ENCODE results near the gene CD48. TPM values are rescaled to one million over a fixed set of nuclear protein-coding genes. Genes with fewer than 3 reads are reported as not detected.
A peak's percentile ranks its signal among the peaks of the same experiment; 100 is the strongest.

Gene CD48
- total RNA-seq, 1 donor from 2014 or later, result 2.4 TPM

DNA sequence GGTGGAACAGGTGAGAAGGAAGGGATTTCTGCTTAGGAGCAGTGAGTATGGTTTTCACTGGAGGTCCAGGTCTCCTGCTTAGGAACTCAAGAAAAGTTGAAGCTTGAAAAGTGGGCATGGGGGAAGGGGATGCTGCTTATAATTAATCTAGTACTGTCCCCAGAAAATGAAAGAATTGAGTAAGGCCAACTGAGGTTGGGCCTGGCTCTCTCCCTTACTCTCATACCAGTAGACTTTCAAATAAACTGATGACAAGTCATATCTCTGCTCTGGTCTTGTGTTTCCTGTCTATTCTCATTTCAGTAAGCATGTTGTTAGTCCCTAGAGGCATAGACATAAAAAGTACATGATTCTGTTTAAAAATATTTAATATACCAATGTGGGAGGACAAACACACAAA lies 26.4 kb downstream of the CD48 start:
- intact Hi-C loops (cut with micrococcal nuclease), result no loop called here
- no peak for ATAC-seq

GRCh38 chr1:160682983-160683865 lies 28.4 kb downstream of the CD48 start:
- no peak for DNase-seq
- no peak for ATAC-seq
- intact Hi-C loops (cut with micrococcal nuclease), result no loop called here

More for the DNA sequence above, 26.4 kb downstream of the CD48 start:
- DNase-seq, result no peak

GRCh38 chr1:160681891-160682140 lies 29.8 kb downstream of the CD48 start:
- DNase-seq (no peak), ATAC-seq (no peak)
- intact Hi-C loops (cut with micrococcal nuclease), result no loop called here

DNA sequence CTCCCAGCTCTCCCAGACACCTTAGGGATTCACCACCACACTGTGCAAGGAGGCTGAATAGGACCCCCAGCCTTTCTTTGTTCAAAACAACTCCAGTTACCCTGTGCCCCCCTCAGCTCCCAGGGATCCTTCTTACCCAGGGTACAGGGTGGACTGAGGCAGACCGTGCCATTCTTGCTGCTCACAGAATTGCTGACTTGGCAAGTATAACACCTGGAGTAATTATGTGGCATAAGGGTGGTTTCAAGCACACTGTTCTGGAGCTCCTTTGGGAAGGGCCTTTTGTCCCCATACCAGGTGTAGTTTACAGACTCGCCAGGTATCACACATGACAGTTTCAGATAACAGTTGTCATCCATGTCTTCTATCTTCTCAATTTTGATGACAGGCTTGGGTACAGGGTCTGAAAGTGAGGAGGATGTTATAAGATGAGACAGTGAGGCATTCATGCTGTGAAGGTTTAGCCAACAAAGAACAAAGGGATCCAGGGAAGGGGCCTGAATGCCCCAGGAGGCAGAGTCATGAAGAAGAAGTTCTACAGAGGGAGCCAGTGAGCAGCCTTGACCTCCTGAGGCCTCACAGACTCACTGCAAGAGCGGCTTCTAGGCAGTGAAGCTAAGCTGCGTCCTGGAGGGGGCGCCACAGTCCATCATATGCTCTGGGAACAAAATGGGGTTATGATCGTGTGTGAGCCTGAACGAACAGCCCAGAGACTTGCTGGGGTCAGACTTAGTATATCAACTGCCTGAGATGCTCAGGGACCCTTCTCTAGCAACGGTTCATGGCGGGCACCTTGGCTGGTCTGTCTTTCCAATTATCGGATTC lies 30.3 kb downstream of the CD48 start:
- peak; percentile 75 for DNase-seq
- intact Hi-C loops (cut with micrococcal nuclease), result no loop called here
- ATAC-seq, result peak; percentile 55

- no peak for DNase-seq
- ATAC-seq, result no peak
- intact Hi-C loops (cut with micrococcal nuclease), result no loop called here
These were observed 31.2 kb downstream of the CD48 start for GRCh38 chr1:160680399-160680798.

- DNase-seq (no peak), ATAC-seq (no peak)
- intact Hi-C loops (cut with micrococcal nuclease), result no loop called here
These were observed 31.7 kb downstream of the CD48 start for GRCh38 chr1:160679893-160680292.

DNA sequence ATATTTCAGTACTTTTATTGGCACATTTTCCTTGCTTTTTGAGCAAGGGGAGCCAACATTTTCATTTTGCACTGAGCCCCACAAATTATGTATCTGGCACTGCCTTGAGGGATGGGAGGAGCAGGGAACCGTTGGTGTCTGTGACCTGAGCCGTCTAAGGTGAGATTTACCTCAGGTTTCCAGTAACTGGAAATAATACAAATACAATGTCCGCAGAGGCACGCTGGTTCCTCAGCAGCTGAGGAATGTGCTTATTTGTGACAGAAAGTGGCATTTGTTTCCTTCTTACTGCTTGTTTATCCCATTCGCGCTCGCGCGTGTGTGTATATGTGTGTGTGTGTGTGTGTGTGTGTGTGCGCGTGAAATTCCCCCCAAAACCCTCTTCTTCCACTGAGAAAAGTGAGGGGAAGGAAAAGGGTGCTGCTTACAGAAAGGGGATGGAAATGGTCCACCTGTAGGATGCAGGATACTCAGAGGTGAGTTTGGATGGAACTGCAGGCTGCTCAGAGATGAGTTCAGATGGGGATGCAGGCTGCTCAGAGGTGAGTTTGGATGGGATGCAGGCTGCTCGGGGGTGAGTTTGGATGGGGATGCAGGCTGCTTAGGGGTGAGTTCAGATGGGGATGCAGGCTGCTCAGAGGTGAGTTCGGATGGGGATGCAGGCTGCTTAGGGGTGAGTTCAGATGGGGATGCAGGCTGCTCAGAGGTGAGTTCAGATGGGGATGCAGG lies 34.6 kb downstream of the CD48 start:
- ATAC-seq (no peak), DNase-seq (no peak)
- intact Hi-C loops (cut with micrococcal nuclease), result no loop called here

- ATAC-seq (peak; percentile 80), DNase-seq (peak; percentile 74)
- intact Hi-C loops (cut with micrococcal nuclease), result no loop called here
These were observed 35.8 kb downstream of the CD48 start for GRCh38 chr1:160675641-160676410.

GRCh38 chr1:160674415-160674814 lies 37.2 kb downstream of the CD48 start:
- ATAC-seq, result no peak
- intact Hi-C loops (cut with micrococcal nuclease), result no loop called here
- DNase-seq, result no peak

DNA sequence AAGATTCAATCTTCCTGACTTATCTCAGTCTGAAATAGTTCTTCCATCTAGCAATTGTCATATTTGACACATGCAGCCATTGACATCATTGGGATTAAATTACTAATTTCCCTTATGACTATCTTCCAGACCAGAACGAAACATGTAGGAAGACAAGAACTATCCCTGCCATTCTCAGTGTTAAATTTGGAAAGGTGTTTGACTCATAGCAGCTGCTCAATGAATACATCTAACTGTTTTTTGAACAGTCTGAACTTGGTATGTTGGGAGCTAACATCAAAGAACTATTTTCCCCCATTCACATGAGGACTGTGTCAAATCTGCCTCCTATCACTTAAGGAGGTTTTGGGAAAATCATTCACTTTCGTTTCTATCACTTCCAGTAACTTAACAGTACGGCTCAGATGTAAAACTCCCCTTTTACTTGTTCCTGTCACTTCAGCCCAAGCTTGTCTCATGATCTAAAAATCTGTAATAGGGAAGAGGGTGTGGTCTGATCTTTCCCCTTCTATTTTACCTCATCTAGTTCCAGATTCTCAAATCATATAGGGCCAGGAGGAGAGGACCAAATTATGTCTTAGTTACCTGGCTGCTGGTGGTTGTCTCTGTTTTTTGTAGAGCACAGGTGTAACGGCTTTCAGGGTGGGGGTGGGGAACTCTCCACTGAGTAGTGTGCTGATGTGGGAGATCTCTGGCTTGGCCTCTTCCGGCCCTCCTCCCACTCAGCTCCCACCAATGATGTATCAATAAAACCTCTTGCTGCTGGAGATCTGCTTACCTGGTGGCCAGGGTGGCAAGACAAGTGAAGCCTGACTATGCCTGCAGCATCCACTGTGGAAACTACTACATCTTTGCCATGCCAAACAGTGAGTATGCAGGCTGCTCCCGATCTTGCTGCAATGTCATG lies 38.6 kb downstream of the CD48 start:
- intact Hi-C loops (cut with micrococcal nuclease), result no loop called here
- DNase-seq (no peak), ATAC-seq (no peak)

DNA sequence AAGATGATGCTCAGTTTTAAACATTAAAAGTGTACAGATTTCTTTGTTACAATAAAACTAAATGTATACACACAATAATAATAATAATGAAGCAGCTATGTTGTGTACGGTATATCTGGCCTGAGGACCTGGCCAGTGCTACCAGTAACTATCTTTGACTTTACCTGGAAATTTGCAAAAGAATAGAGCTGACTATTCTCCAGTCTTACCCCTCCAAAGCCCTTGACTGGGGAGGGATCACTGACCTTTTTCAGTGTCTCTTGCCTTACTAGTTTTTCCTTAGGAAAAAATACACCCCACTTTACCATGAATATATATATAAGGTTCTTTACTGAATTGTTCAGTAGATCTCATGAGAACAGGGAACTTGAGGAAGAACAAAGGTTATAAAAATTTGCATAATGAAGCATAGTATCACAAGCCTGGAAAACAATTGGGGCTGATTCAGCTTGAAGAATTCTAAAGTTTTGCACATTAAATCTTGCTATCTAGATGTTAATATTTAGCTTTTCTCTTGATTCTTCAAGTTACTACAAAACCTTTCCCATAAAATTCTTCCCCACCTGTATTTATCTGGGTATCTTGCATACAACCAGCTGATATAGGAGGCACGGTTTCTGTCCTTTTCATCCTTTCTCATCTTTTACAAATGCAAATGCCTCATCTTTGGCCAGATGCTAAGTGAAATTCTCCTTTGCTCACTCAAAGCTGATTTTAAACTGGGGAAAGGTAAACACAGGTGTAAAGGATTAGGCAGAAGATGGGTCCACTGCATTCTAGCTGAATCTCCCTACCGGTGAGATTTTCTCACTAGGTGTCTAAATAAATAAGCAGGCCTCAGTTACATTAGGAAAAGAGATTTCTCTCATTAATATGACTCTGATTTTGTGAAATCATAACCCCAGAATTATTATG lies 39.8 kb downstream of the CD48 start:
- DNase-seq (no peak), ATAC-seq (no peak)
- intact Hi-C loops (cut with micrococcal nuclease), result no loop called here

DNA sequence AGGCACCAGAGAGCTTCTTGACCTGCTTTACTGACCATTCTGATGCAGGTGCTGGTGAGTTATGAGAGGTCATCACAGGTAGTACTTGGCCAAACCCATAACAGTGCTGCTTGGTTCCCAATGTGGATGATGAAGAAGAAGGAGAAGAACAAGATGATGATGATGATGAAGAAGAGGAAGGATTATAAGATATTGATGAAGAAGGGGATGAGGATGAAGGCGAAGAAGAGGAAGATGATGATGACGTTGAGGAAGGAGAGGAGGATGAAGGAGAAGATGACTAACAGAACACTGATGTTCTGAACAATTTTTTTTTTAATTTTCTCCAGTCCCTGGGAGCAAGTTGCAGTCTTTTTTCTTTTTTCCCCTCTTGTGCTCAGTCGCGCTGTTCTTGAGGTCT lies 40.9 kb downstream of the CD48 start:
- no peak for ATAC-seq

DNA sequence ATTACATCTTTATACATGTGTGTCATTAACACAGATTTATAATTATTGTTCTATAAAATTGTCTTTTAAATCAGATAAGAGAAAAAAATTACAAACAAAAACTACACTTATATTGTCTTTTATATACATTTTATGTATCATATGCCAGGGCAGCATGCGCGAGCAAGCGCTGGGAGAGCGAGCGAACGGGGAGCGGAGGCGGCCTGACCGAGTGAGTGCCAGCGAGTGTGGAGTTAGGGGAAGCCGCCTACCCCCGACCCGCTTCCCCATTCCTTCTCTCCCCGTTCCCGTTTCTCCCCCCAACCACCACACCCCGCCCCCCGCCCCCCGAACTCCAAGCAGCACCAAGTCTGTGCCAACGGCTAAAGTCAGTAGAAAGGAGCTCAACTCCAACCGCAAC lies 41.8 kb downstream of the CD48 start:
- ATAC-seq, result no peak
- intact Hi-C loops (cut with micrococcal nuclease), result no loop called here

More for the DNA sequence above, 40.9 kb downstream of the CD48 start:
- no peak for DNase-seq
- intact Hi-C loops (cut with micrococcal nuclease), result no loop called here

DNA sequence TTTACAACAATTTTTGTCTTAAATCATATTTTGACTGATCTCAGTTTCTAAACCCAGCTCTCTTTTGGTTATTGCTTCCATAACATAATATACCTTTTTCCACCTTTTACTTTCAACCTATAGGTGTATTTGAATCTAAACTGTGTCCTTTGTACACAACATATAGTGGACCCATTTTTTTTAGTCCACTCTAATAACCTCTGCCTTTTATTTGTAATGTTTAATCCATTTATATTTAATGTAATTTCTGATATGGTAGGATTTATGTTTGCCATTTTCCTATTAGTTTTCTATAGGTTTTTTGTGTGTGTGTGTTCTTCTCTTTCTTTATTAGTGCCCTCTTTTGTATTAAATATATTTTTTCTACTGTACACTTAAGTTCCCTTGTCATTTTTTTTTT lies 42.3 kb downstream of the CD48 start:
- no peak for DNase-seq
- no peak for ATAC-seq
- intact Hi-C loops (cut with micrococcal nuclease), result no loop called here

More for the DNA sequence above, 41.8 kb downstream of the CD48 start:
- DNase-seq, result no peak

DNA sequence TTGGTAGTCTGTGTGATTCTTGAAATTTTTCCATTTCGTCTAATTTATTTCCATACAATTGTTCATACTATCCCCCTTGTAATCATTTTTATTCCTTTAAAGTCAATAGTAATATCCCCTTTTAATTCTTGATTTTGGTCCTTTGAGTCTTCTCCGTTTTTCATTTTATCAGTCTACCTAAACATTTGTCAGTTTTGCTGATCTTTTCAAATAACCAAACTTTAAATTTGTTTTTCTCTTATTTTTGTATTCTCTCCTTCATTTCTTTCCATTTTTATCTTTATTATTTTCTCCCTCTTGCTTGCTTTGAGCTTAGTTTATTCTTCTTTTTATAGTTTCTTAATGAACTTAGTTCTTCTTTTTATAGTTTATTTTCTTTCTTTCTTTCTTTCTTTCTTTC lies 43.7 kb downstream of the CD48 start:
- intact Hi-C loops (cut with micrococcal nuclease), result no loop called here
- no peak for DNase-seq
- ATAC-seq, result no peak

DNA sequence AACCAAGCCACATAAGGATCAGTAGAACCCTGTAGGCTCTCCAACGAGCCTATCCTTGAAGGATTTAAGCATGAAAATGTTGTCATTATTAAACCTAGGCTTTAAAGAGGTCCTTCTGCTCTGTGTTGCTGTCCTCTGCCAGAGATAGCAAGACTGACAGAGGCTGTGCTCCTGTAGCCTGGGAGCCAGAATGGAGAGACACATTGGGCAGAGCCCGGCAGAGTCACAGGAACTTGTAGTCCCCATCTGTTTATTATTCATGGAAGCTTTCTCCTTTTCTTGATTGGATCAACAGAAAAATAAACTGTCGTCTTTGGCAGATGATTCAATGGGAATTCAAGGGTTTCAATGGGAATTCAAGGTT lies 45.6 kb downstream of the CD48 start:
- intact Hi-C loops (cut with micrococcal nuclease), result no loop called here
- peak; percentile 32 for ATAC-seq
- no peak for DNase-seq

- peak; percentile 68 for ATAC-seq
- DNase-seq, result peak; percentile 68
- intact Hi-C loops (cut with micrococcal nuclease), result no loop called here
These were observed 46.1 kb downstream of the CD48 start for GRCh38 chr1:160665330-160666078.
